ENCODE data around the gene CRYBG2. TPM values are rescaled to one million over a fixed set of nuclear protein-coding genes. Genes with fewer than 3 reads are reported as not detected.

Gene CRYBG2
- total RNA-seq, 2 experiments from 2014 or later = 2.8 to 2.9 TPM

Other genes with a start within 250 kb of the CRYBG2 start
- gene PDIK1L, start 242.3 kb downstream of the CRYBG2 start, total RNA-seq = 10 to 100 TPM; 15.4 to 15.7 TPM
- gene FAM110D, start 195.1 kb downstream of the CRYBG2 start, total RNA-seq = not detected
- gene C1orf232, start 185.2 kb downstream of the CRYBG2 start, total RNA-seq = not detected
- 10 to 100 TPM; 84.2 to 84.8 TPM for gene ZNF593, start 184.2 kb downstream of the CRYBG2 start, total RNA-seq
- not detected for gene ZNF593OS, start 182.3 kb downstream of the CRYBG2 start, total RNA-seq
- gene CNKSR1, start 176.6 kb downstream of the CRYBG2 start, total RNA-seq = 1 to 10 TPM in 1 of 2 experiments, under 1 TPM in 1; 0.84 to 1.1 TPM
- not detected for gene CATSPER4, start 163.5 kb downstream of the CRYBG2 start, total RNA-seq
- gene CEP85, start 119.9 kb downstream of the CRYBG2 start, total RNA-seq = 10 to 100 TPM; 32.5 to 33.6 TPM
- gene SH3BGRL3, start 74.0 kb downstream of the CRYBG2 start, total RNA-seq = 100 to 1,000 TPM; 399 to 416 TPM
- gene UBXN11, start 47.5 kb downstream of the CRYBG2 start, total RNA-seq = 10 to 100 TPM; 27.6 to 27.8 TPM
- 100 to 1,000 TPM; 252 to 254 TPM for gene CD52, start 36.2 kb downstream of the CRYBG2 start, total RNA-seq
- 1 to 10 TPM in 1 of 2 experiments, under 1 TPM in 1; 0.94 to 1.6 TPM for gene ZNF683, start 18.6 kb upstream of the CRYBG2 start, total RNA-seq
- gene LIN28A, start 56.7 kb upstream of the CRYBG2 start, total RNA-seq = not detected
- 10 to 100 TPM; 51.3 to 52.2 TPM for gene DHDDS, start 78.2 kb upstream of the CRYBG2 start, total RNA-seq
- 100 to 1,000 TPM; 819 to 830 TPM for gene HMGN2, start 118.3 kb upstream of the CRYBG2 start, total RNA-seq
- gene RPS6KA1, start 175.6 kb upstream of the CRYBG2 start, total RNA-seq = 100 to 1,000 TPM; 220 to 222 TPM

Data from activated CD8-positive, alpha-beta memory T cell treated with anti-CD3 and anti-CD28 coated beads for 36 hours (primary cell).